ENCODE results near the gene CHCHD5. TPM values are rescaled to one million over a fixed set of nuclear protein-coding genes. Genes with fewer than 3 reads are reported as not detected.

The CHCHD5 gene
- total and polyA plus RNA-seq, 2 experiments from 2014 or later = 34.9 to 74.4 TPM

GRCh38 chr2:112621790-112622527 lies 37.5 kb downstream of the CHCHD5 start:
- Histone ChIP-seq H3K9me3 (ENCODE audit: low read depth) (no peaks in the 10 kb centered on the region), H3K27ac (no peak overlapping the region), H3K4me3 (no peak overlapping the region), H3K36me3 (no peaks in the 10 kb centered on the region), H3K4me1 (ENCODE audit: low read depth) (no peaks in the 10 kb centered on the region), H3K27me3 (no peaks in the 10 kb centered on the region)
- peak in 1 of 2 donors; percentile 67 for DNase-seq (ENCODE audit: low read depth in 1 of 2, low spot score in 1 of 2)
- TF ChIP-seq CTCF (IDR thresholded peaks at IDR 0.05; ENCODE audit: low read depth, low read length) = no peak

- Histone ChIP-seq H3K4me3 (no peak overlapping the region), H3K27me3 (no peaks in the 10 kb centered on the region), H3K27ac (no peak overlapping the region), H3K4me1 (ENCODE audit: low read depth) (no peaks in the 10 kb centered on the region), H3K9me3 (ENCODE audit: low read depth) (no peaks in the 10 kb centered on the region), H3K36me3 (no peaks in the 10 kb centered on the region)
- peak in 1 of 2 donors; percentile 86 for DNase-seq (ENCODE audit: low read depth in 1 of 2, low spot score in 1 of 2)
- TF ChIP-seq CTCF (IDR thresholded peaks at IDR 0.05; ENCODE audit: low read depth, low read length) = no peak
Observed at GRCh38 chr2:112622528-112622849, 38.1 kb downstream of the CHCHD5 start.

GRCh38 chr2:112623913-112624777 lies 39.7 kb downstream of the CHCHD5 start:
- no peak overlapping the region for H3K4me3 ChIP-seq
- no peaks in the 10 kb centered on the region for H3K9me3 ChIP-seq (ENCODE audit: low read depth)
- no peak overlapping the region for H3K27ac ChIP-seq
- H3K36me3 ChIP-seq = no peaks in the 10 kb centered on the region
- no peak for TF ChIP-seq CTCF (IDR thresholded peaks at IDR 0.05; ENCODE audit: low read depth, low read length)
- H3K27me3 ChIP-seq = no peaks in the 10 kb centered on the region
- no peaks in the 10 kb centered on the region for H3K4me1 ChIP-seq (ENCODE audit: low read depth)
- DNase-seq (ENCODE audit: low read depth in 1 of 2, low spot score in 1 of 2) = peak in 1 of 2 donors; percentile 62

GRCh38 chr2:112625474-112626114 lies 41.2 kb downstream of the CHCHD5 start:
- DNase-seq (ENCODE audit: low read depth in 1 of 2, low spot score in 1 of 2) = no peak
- no peaks in the 10 kb centered on the region for H3K27me3 ChIP-seq
- H3K9me3 ChIP-seq (ENCODE audit: low read depth) = no peaks in the 10 kb centered on the region
- no peaks in the 10 kb centered on the region for H3K4me1 ChIP-seq (ENCODE audit: low read depth)
- H3K36me3 ChIP-seq = no peaks in the 10 kb centered on the region
- H3K4me3 ChIP-seq = no peak overlapping the region
- no peak overlapping the region for H3K27ac ChIP-seq
- TF ChIP-seq CTCF (IDR thresholded peaks at IDR 0.05; ENCODE audit: low read depth, low read length) = no peak

GRCh38 chr2:112626604-112627059 lies 42.2 kb downstream of the CHCHD5 start:
- no peaks in the 10 kb centered on the region for H3K27me3 ChIP-seq
- DNase-seq (ENCODE audit: low read depth in 1 of 2, low spot score in 1 of 2) = peak; percentile 62 to 83
- H3K36me3 ChIP-seq = no peaks in the 10 kb centered on the region
- no peaks in the 10 kb centered on the region for H3K9me3 ChIP-seq (ENCODE audit: low read depth)
- H3K4me3 ChIP-seq = no peak overlapping the region
- peak; percentile 89 for TF ChIP-seq CTCF (IDR thresholded peaks at IDR 0.05; ENCODE audit: low read depth, low read length)
- H3K4me1 ChIP-seq (ENCODE audit: low read depth) = peaks cover 8% of the 10 kb centered on the region
- no peak overlapping the region for H3K27ac ChIP-seq
